Choroid plexus epithelial cell (primary cell): ENCODE results near the gene SH3BP2.

Source experiments
- DNase-seq: peaks from one replicate; pipeline ENCODE4 v3.0.0-alpha.2; 2010; ENCODE audit warnings: low read depth
- H3K4me3 ChIP-seq: 2 replicates; pipeline ENCODE4 v1.5.1; 2011; ENCODE audit warnings: low read depth, mild to moderate bottlenecking, control low read depth, low read length, moderate library complexity
- CTCF ChIP-seq: conservative IDR thresholded peaks from 2 replicates; pipeline ENCODE4 v1.5.1; 2011; ENCODE audit warnings: low read depth, mild to moderate bottlenecking, control low read depth, inconsistent platforms, low read length, moderate library complexity

Gene SH3BP2

DNA sequence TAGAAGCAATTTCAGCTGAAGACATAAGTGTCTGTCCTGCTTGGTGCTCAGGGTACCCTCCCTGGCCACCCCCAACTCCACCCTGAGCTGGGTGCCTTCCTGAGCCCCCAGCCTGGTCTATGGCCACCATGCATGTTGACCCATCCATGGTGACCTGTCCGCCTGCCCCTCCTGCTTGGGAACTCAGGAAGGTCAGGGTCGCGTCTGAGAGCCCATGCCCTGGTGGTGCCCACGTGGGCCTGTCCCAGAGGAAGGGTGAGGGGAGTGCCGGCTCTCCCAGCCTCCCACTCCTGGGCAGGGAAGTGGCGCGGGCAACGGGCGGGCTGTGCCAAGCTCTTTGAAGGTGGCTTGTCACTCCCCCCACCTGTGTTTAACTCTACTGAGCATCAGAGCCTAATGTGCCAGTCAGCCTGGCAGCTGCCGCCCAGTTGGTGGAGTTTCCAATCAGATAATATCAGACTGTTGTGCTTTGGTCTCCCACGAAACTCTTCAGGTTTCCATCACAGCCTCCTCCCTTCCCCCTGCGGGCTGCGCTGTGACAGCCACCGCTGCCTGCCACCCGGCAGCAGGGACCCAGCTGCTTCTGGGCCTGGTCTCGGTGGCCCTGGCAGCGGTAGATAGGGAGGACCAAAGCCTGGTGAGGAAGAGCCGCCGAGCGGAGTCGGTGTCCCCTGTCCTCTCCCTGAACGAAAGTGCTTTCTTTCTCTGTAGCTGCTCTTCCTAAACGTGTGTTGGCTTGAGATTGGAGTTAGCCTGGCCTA, 4.8 kb downstream of the SH3BP2 start:
- TF ChIP-seq CTCF, result no peak
- no peak for DNase-seq
- H3K4me3 ChIP-seq, result no peak overlapping the region

DNA sequence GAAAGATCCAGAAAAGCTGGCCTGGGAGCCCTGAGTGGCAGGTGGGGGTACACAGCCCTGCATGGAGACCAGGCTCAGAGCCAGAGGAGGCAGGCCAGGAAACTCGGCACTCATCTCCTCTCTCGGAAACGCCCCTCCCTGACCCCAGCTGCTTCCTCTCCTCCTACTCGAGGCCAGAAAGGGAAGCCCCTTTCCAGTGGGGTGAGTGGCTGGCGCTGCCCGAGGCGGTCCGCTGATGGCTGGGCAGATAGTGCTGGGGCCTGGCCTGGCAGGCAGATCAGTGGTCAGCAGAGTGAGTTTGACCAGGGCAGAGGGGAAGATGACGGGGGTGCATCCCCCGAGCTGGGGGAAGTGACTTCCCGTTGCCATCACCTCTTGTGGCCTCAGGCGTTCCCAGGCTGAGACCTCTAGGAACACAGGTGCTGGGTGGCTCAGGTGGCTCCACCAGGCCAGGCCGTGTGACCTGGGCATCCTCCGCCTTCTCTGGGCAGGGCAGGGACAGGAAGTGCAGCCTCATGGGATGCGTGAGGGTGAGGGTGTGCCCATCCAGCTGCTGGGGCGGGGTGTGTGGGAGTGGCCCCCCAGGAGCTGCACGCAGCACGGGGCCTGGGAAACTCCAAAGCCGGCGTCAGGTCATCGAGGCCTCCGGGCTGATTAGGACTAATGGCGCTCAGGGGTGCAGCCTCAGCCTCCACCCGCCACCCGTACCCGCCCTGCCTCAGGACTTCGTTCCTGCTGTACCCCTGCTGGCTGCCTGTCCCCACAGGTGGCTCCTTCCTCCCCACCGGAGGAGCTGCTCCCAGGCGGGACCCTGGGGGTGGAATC, 5.7 kb downstream of the SH3BP2 start:
- no peak overlapping the region for H3K4me3 ChIP-seq
- peak; percentile 42 for DNase-seq
- TF ChIP-seq CTCF, result no peak

DNA sequence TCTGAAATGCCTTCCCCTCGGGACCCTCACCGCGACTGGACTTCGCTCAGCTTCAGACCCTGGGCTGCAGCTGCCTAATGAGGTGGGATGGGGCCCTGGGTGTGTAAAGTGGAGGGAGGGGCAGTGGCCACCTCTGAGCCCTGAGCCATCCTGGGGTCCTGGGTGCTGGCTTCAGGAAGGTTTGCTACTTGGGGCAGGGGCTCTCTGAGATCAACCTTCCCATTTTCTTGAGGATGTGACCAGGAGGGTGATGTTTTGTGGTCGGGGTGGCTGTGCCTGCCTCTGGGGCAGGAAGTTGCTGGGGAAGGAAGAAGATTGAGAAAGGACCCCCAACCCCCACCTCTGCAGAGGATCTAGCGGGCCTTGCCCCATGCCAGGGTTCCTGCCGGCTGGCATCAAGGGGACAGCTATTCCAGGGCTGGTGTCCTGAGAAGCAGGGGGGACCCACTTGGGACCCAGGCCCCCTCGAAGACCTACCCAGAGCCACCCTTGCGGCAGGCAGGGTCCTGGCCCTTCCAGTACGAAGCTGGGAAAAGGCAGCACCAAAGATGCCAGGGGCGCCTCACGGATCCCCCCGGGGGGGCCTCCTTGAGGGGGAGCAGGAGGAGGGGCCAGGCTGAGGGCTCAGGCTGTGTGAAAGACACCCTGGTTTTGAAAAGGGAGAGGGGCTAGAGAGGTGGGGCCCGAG, 6.5 kb downstream of the SH3BP2 start:
- no peak overlapping the region for H3K4me3 ChIP-seq
- no peak for TF ChIP-seq CTCF
- DNase-seq, result no peak

- peak; percentile 30 for DNase-seq
- no peak for TF ChIP-seq CTCF
- no peak overlapping the region for H3K4me3 ChIP-seq
Observed at GRCh38 chr4:2799971-2800690, 7.2 kb downstream of the SH3BP2 start.

GRCh38 chr4:2800691-2801596, 8.1 kb downstream of the SH3BP2 start:
- no peak for TF ChIP-seq CTCF
- DNase-seq, result peak; percentile 86
- no peak overlapping the region for H3K4me3 ChIP-seq
